K562 (cell line): Measurements from ENCODE around the gene ARHGEF17. TPM values are rescaled to one million over a fixed set of nuclear protein-coding genes. Genes with fewer than 3 reads are reported as not detected.

Experiments used
- ATF4 ChIP-seq: fragments of 450-650 bp; formaldehyde crosslinking; IDR thresholded peaks from 2 replicates; pipeline ENCODE4 v1.4.0; 2022; ENCODE audit warnings: mild to moderate bottlenecking, moderate library complexity
- CEBPB ChIP-seq: fragments of 450-650 bp; IDR thresholded peaks from 2 replicates; pipeline ENCODE4 v1.6.1; 2016; ENCODE audit warnings: missing genetic modification characterization, missing compliant biosample characterization
- E2F8 ChIP-seq: fragments of 450-650 bp; IDR thresholded peaks from 2 replicates; pipeline ENCODE4 v1.7.1; 2018; ENCODE audit warnings: mild to moderate bottlenecking, low read depth; ENCODE audit not compliant: partially characterized antibody
- ILF3 ChIP-seq: fragments of 450-650 bp; IDR thresholded peaks from 2 replicates; pipeline ENCODE4 v1.6.1; 2018; ENCODE audit warnings: antibody characterized with exemption, mild to moderate bottlenecking, moderate library complexity, borderline replicate concordance
- JUND ChIP-seq, 2 experiments: IDR thresholded peaks; 2 replicates in 1 of 2; 3 replicates in 1 of 2; pipeline ENCODE4 v1.6.1; 2011; ENCODE audit warnings: borderline replicate concordance in 2 of 2, low read depth in 2 of 2, low read length in 2 of 2, improper control_type of control experiment in 1 of 2, missing biosample characterization in 1 of 2, missing genetic modification characterization in 1 of 2, missing genetic modification reagents in 1 of 2
- PHF20 ChIP-seq: fragments of 450-650 bp; IDR thresholded peaks from 2 replicates; pipeline ENCODE4 v1.6.1; 2018; ENCODE audit not compliant: partially characterized antibody
- TARDBP ChIP-seq: fragments of 450-650 bp; IDR thresholded peaks from 2 replicates; pipeline ENCODE4 v1.6.1; 2016
- TCF3 ChIP-seq: sonication (generic); formaldehyde crosslinking; IDR thresholded peaks from 2 replicates; pipeline ENCODE4 v1.4.0; 2020; ENCODE audit warnings: mild to moderate bottlenecking, missing genetic modification reagents
- ZNF253 ChIP-seq: fragments of 250-450 bp; sonication (Bioruptor Pico); conservative IDR thresholded peaks from 2 replicates; pipeline ENCODE4 v1.6.1; 2021; ENCODE audit warnings: mild to moderate bottlenecking
- ZNF318 ChIP-seq, 2 experiments: fragments of 450-650 bp; IDR thresholded peaks; 2 replicates each; pipeline ENCODE4 v1.6.1; 2016; ENCODE audit warnings: mild to moderate bottlenecking in 2 of 2, borderline replicate concordance in 1 of 2, low read depth in 1 of 2, moderate library complexity in 1 of 2
- polyA plus RNA-seq, 8 experiments: library from polyadenylated mRNA; depleted of rRNA in 4 of 8; stranded (reverse) in 5 of 8; unstranded in 3 of 8; fragments of >200 nt; fragmentation: Nextera tagmentation in 2 of 8; fragmentation: Illumina TruSeq in 1 of 8; extraction: Ambion mirVana in 2 of 8; extraction: Trizol in 1 of 8; gene quantifications; 2 replicates each; pipeline versions ENCODE4 v1.2.1 to v1.2.3, GENCODE V29; 2011 to 2014; ENCODE audit warnings: inconsistent platforms in 1 of 8, missing spikeins in 1 of 8
- total RNA-seq, 7 experiments: library from RNA; depleted of rRNA in 6 of 7; stranded (reverse); fragments of >200 nt in 6 of 7; fragmentation: Illumina TruSeq in 2 of 7; extraction: Trizol in 2 of 7; gene quantifications; 2 replicates each; pipeline versions ENCODE4 v1.2.1 to v1.2.3, GENCODE V29; 2011 to 2021; ENCODE audit warnings: low replicate concordance in 1 of 7
- TF ChIP-seq, protein P1 (sequence below): fragments of 450-650 bp; IDR thresholded peaks from 2 replicates; pipeline ENCODE4 v1.6.1; 2016; ENCODE audit warnings: borderline replicate concordance

ARHGEF17 gene
- total and polyA plus RNA-seq, 9 of the 15 experiments (the other 6 are each of a cell fraction or from before 2014, with no cell fraction given), result 0.04 to 0.68 (median 0.10) TPM; not detected in 2

GRCh38 chr11:73307323-73308002 lies 613 bp upstream of the ARHGEF17 start (continued):
- TF ChIP-seq E2F8 (no peak), TCF3 (CRISPR knock-in tag) (no peak), PHF20 (no peak), ZNF253 (CRISPR knock-in tag) (no peak), ILF3 (no peak), CEBPB (peak; percentile 52), ATF4 (CRISPR knock-in tag) (no peak), TARDBP (no peak), ZNF318 (IDR thresholded peaks at IDR 0.05; ENCODE audit: borderline replicate concordance in 1 of 2, low read depth in 1 of 2) (no peak), JUND (IDR thresholded peaks at IDR 0.05; ENCODE audit: borderline replicate concordance, low read depth, low read length) (no peak), JUND (tag; IDR thresholded peaks at IDR 0.05; ENCODE audit: borderline replicate concordance, low read depth, low read length) (no peak; the same call in 2 of the 3 replicates)
- TF ChIP-seq, protein P1, sequence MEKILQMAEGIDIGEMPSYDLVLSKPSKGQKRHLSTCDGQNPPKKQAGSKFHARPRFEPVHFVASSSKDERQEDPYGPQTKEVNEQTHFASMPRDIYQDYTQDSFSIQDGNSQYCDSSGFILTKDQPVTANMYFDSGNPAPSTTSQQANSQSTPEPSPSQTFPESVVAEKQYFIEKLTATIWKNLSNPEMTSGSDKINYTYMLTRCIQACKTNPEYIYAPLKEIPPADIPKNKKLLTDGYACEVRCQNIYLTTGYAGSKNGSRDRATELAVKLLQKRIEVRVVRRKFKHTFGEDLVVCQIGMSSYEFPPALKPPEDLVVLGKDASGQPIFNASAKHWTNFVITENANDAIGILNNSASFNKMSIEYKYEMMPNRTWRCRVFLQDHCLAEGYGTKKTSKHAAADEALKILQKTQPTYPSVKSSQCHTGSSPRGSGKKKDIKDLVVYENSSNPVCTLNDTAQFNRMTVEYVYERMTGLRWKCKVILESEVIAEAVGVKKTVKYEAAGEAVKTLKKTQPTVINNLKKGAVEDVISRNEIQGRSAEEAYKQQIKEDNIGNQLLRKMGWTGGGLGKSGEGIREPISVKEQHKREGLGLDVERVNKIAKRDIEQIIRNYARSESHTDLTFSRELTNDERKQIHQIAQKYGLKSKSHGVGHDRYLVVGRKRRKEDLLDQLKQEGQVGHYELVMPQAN, result no peak
